HepG2 (cell line): ENCODE data around the gene CAPS. TPM values are rescaled to one million over a fixed set of nuclear protein-coding genes. Genes with fewer than 3 reads are reported as not detected.
A peak's percentile ranks its signal among the peaks of the same experiment; 100 is the strongest.

Source experiments
- ARID5B ChIP-seq: IDR thresholded peaks from 2 replicates; pipeline ENCODE4 v1.4.0; 2020; ENCODE audit warnings: mild to moderate bottlenecking, missing genetic modification reagents
- ATAD3A ChIP-seq: sonication (generic); formaldehyde crosslinking; IDR thresholded peaks from 2 replicates; pipeline ENCODE4 v1.4.0; 2020; ENCODE audit warnings: missing genetic modification reagents
- BHLHE40 ChIP-seq: IDR thresholded peaks from 2 replicates; pipeline ENCODE4 v1.6.1; 2011; ENCODE audit warnings: low read length, improper control_type of control experiment
- CBX5 ChIP-seq: sonication (generic); formaldehyde crosslinking; IDR thresholded peaks from 2 replicates; pipeline ENCODE4 v1.4.0; 2020; ENCODE audit warnings: missing genetic modification reagents, borderline replicate concordance
- CEBPG ChIP-seq: IDR thresholded peaks from 2 replicates; pipeline ENCODE4 v1.6.1; 2016
- GABPB1 ChIP-seq: IDR thresholded peaks from 2 replicates; pipeline ENCODE4 v1.6.1; 2016; ENCODE audit warnings: mild to moderate bottlenecking, missing genetic modification reagents, moderate library complexity, missing compliant biosample characterization
- HES4 ChIP-seq: sonication (generic); formaldehyde crosslinking; IDR thresholded peaks from 2 replicates; pipeline ENCODE4 v1.9.0; 2021; ENCODE audit warnings: mild to moderate bottlenecking, missing genetic modification reagents, borderline replicate concordance
- HNF1B ChIP-seq: sonication (generic); formaldehyde crosslinking; IDR thresholded peaks from 2 replicates; pipeline ENCODE4 v1.5.1; 2020; ENCODE audit warnings: mild to moderate bottlenecking, moderate library complexity, missing genetic modification reagents
- JARID2 ChIP-seq: sonication (generic); formaldehyde crosslinking; IDR thresholded peaks from 2 replicates; pipeline ENCODE4 v1.8.1; 2023; ENCODE audit warnings: missing genetic modification reagents, inconsistent platforms; ENCODE audit not compliant: insufficient replicate concordance
- KAT2B ChIP-seq: fragments of 150-350 bp; IDR thresholded peaks from 2 replicates; pipeline ENCODE4 v1.6.1; 2014; ENCODE audit warnings: low read depth, low read length, borderline replicate concordance
- MLX ChIP-seq: IDR thresholded peaks from 2 replicates; pipeline ENCODE4 v1.6.1; 2016
- NCOA1 ChIP-seq: sonication (generic); formaldehyde crosslinking; IDR thresholded peaks from 2 replicates; pipeline ENCODE4 v1.9.0; 2021; ENCODE audit warnings: missing genetic modification reagents
- REPIN1 ChIP-seq: sonication (generic); formaldehyde crosslinking; IDR thresholded peaks from 2 replicates; pipeline ENCODE4 v1.8.0; 2022; ENCODE audit warnings: missing genetic modification reagents, low read depth, mild to moderate bottlenecking, borderline replicate concordance
- RNF2 ChIP-seq: fragments of 450-650 bp; conservative IDR thresholded peaks from 2 replicates; pipeline ENCODE4 v1.6.1; 2016; ENCODE audit warnings: low read depth
- SMAD1 ChIP-seq: sonication (generic); formaldehyde crosslinking; IDR thresholded peaks from 2 replicates; pipeline ENCODE4 v1.4.0; 2020; ENCODE audit warnings: missing genetic modification reagents, low read depth, mild to moderate bottlenecking, borderline replicate concordance
- SNAPC5 ChIP-seq: sonication (generic); formaldehyde crosslinking; IDR thresholded peaks from 2 replicates; pipeline ENCODE4 v1.8.1; 2023; ENCODE audit warnings: mild to moderate bottlenecking, missing genetic modification reagents, borderline replicate concordance
- TIGD3 ChIP-seq: sonication (generic); formaldehyde crosslinking; IDR thresholded peaks from 2 replicates; pipeline ENCODE4 v1.5.1; 2020; ENCODE audit warnings: mild to moderate bottlenecking, missing genetic modification reagents, borderline replicate concordance
- ZFP1 ChIP-seq: IDR thresholded peaks from 2 replicates; pipeline ENCODE4 v1.6.1; 2016
- ZFP41 ChIP-seq: sonication (generic); formaldehyde crosslinking; IDR thresholded peaks from 2 replicates; pipeline ENCODE4 v1.4.0; 2020; ENCODE audit warnings: mild to moderate bottlenecking, missing genetic modification reagents, borderline replicate concordance
- ZNF33A ChIP-seq: sonication (generic); formaldehyde crosslinking; IDR thresholded peaks from 2 replicates; pipeline ENCODE4 v1.5.1; 2020; ENCODE audit warnings: missing genetic modification reagents, mild to moderate bottlenecking, moderate library complexity, borderline replicate concordance
- ZNF557 ChIP-seq: sonication (generic); formaldehyde crosslinking; IDR thresholded peaks from 2 replicates; pipeline ENCODE4 v1.4.0; 2020; ENCODE audit warnings: missing genetic modification reagents
- ZNF792 ChIP-seq: IDR thresholded peaks from 2 replicates; pipeline ENCODE4 v1.6.1; 2016
- polyA plus RNA-seq, 8 experiments: library from polyadenylated mRNA; depleted of rRNA in 3 of 8; stranded (reverse) in 7 of 8; unstranded in 1 of 8; fragments of >200 nt; fragmentation: Illumina TruSeq in 4 of 8; extraction: Trizol in 4 of 8; gene quantifications; 2 replicates each; pipeline versions ENCODE4 v1.2.1 to v1.2.3, GENCODE V29; 2011 to 2016; ENCODE audit warnings: low read depth in 4 of 8, missing spikeins in 1 of 8, mixed read lengths in 1 of 8; ENCODE audit not compliant: insufficient read depth in 1 of 8
- total RNA-seq, 5 experiments: library from RNA; depleted of rRNA; stranded (reverse); fragments of >200 nt; fragmentation: Illumina TruSeq; extraction: Trizol; gene quantifications; 2 replicates each; pipeline ENCODE4 v1.2.3, GENCODE V29; 2016; ENCODE audit warnings: low read depth in 1 of 5

Gene CAPS
- total and polyA plus RNA-seq, 2 of the 13 experiments (the other 11 are each of a cell fraction or from before 2014, with no cell fraction given): 3.1 TPM

GRCh38 chr19:5891938-5892771, 21.9 kb upstream of the CAPS start (continued):
- TF ChIP-seq CEBPG (CRISPR knock-in tag) (0 out of 2 replicates have a peak, but pooled peaks have one; percentile 3), GABPB1 (CRISPR knock-in tag) (peak; percentile 56; the same call in 1 of the 2 replicates), BHLHE40 (no peak), ZNF33A (no peak), RNF2 (no peak), CBX5 (no peak; the same call in 1 of the 2 replicates), ZFP41 (no peak), HNF1B (CRISPR knock-in tag) (peak; percentile 5; the same call in 1 of the 2 replicates), JARID2 (no peak), ATAD3A (CRISPR knock-in tag) (no peak), ZNF557 (no peak), SMAD1 (no peak), KAT2B (no peak), ARID5B (CRISPR knock-in tag) (peak; percentile 63), HES4 (CRISPR knock-in tag) (no peak), TIGD3 (CRISPR knock-in tag) (no peak; the same call in 1 of the 2 replicates), NCOA1 (CRISPR knock-in tag) (no peak), ZFP1 (CRISPR knock-in tag) (peak; percentile 48; the same call in 1 of the 2 replicates), MLX (CRISPR knock-in tag) (no peak), ZNF792 (CRISPR knock-in tag) (peak; percentile 38; the same call in 1 of the 2 replicates), SNAPC5 (CRISPR knock-in tag) (no peak), REPIN1 (CRISPR knock-in tag) (peak; percentile 59)
